ENCODE data around the gene PNPO. TPM values are rescaled to one million over a fixed set of nuclear protein-coding genes. Genes with fewer than 3 reads are reported as not detected.
"Not testable (repeated sequence)": the region's sequence is repeated elsewhere in the genome, so short reads cannot be mapped to it uniquely, and the experiment has no call there.

The PNPO gene
- polyA plus RNA-seq, 12 donors, result 7.4 to 29.2 (median 10.7) TPM; not detected in 1

- peak; percentile 100 for DNase-seq
These were observed 29.5 kb downstream of the PNPO start, which contains the start of gene CDK5RAP3 for GRCh38 chr17:47970725-47971499. Gene CDK5RAP3, plus strand, starts transcription at chr17:47971113. Its CDS starts 34 bp downstream, at chr17:47971147.

- DNase-seq, result no peak
These were observed 32.2 kb downstream of the PNPO start for GRCh38 chr17:47973541-47973940.

GRCh38 chr17:47975189-47975822, 33.9 kb downstream of the PNPO start:
- DNase-seq, result no peak

GRCh38 chr17:47975823-47976205, 34.4 kb downstream of the PNPO start:
- no peak for DNase-seq

- DNase-seq, result peak; percentile 56
These were observed 37.0 kb downstream of the PNPO start for GRCh38 chr17:47978324-47978723.

- DNase-seq, result no peak
These were observed 39.2 kb downstream of the PNPO start for GRCh38 chr17:47980541-47980940.

GRCh38 chr17:47981462-47981861, 40.1 kb downstream of the PNPO start:
- DNase-seq, result no peak

- DNase-seq, result no peak
These were observed 40.8 kb downstream of the PNPO start for GRCh38 chr17:47982091-47982617.

GRCh38 chr17:47982645-47983390, 41.4 kb downstream of the PNPO start:
- DNase-seq, result no peak

- DNase-seq, result no peak
These were observed 42.3 kb downstream of the PNPO start for GRCh38 chr17:47983492-47984223.

GRCh38 chr17:47986520-47986919, 45.1 kb downstream of the PNPO start:
- no peak for DNase-seq

GRCh38 chr17:47987240-47987835, 46.0 kb downstream of the PNPO start:
- no peak for DNase-seq

- DNase-seq, result not testable (repeated sequence)
These were observed 47.1 kb downstream of the PNPO start for GRCh38 chr17:47988445-47988844.

GRCh38 chr17:47989159-47989558, 47.8 kb downstream of the PNPO start:
- no peak for DNase-seq

GRCh38 chr17:47989700-47990099, 48.3 kb downstream of the PNPO start:
- no peak for DNase-seq

GRCh38 chr17:47990962-47991731, 49.8 kb downstream of the PNPO start:
- no peak for DNase-seq

GRCh38 chr17:47992216-47992615, 50.8 kb downstream of the PNPO start:
- DNase-seq, result no peak

GRCh38 chr17:47993031-47993564, 51.7 kb downstream of the PNPO start:
- DNase-seq, result no peak

- DNase-seq, result no peak
These were observed 52.6 kb downstream of the PNPO start for GRCh38 chr17:47993964-47994363.

GRCh38 chr17:47994724-47995123, 53.4 kb downstream of the PNPO start:
- no peak for DNase-seq

All from muscle of arm (tissue), 12 donors.